HEK293 (cell line): ENCODE measurements around the gene TANC1.

Experiments used
- CTCF ChIA-PET: fragments of 350-600 bp; formaldehyde crosslinking; extraction: SDS; loops from one replicate; lab custom pipeline; 2021; ENCODE audit warnings: antibody characterized with exemption; lab: Yijun Ruan, JAX
- POLR2A ChIA-PET: fragments of 300-600 bp; formaldehyde crosslinking; extraction: SDS; loops from one replicate; lab custom pipeline; 2020; ENCODE audit warnings: antibody characterized with exemption, inconsistent platforms; lab: Yijun Ruan, JAX
- H3K27ac ChIP-seq: fragments of 200-500 bp; sonication (Bioruptor generic); 2 replicates; pipeline ENCODE4 v1.5.1; 2014; ENCODE audit warnings: low read depth, low read length, control low read depth, inconsistent platforms; ENCODE audit errors: extremely low read depth
- H3K36me3 ChIP-seq, 2 experiments: fragments of 200-500 bp in 1 of 2; sonication (Bioruptor generic) in 1 of 2; 1 replicate in 1 of 2; 2 replicates in 1 of 2; pipeline ENCODE4 v1.5.1; 2014 to 2017; ENCODE audit warnings: inconsistent platforms in 2 of 2, low read length in 2 of 2; ENCODE audit not compliant: control insufficient read depth in 2 of 2, insufficient read depth in 1 of 2
- H3K4me1 ChIP-seq: fragments of 200-500 bp; sonication (Bioruptor generic); 2 replicates; pipeline ENCODE4 v1.5.1; 2014; ENCODE audit warnings: mild to moderate bottlenecking, low read length, inconsistent platforms; ENCODE audit not compliant: control insufficient read depth, insufficient read depth
- H3K4me3 ChIP-seq: 2 replicates; pipeline ENCODE4 v1.5.1; 2011; ENCODE audit warnings: low read depth, mild to moderate bottlenecking, control low read depth, low read length, moderate library complexity
- H3K9me3 ChIP-seq: fragments of 200-500 bp; sonication (Bioruptor generic); 2 replicates; pipeline ENCODE4 v1.5.1; 2014; ENCODE audit warnings: low read depth, low read length, inconsistent platforms; ENCODE audit not compliant: control insufficient read depth, insufficient read depth
- ATF2 ChIP-seq: fragments of 450-650 bp; formaldehyde crosslinking; IDR thresholded peaks from 2 replicates; pipeline ENCODE4 v1.5.1; 2016; ENCODE audit warnings: missing biosample characterization, missing genetic modification characterization, low read depth
- HIC1 ChIP-seq: fragments of 450-650 bp; formaldehyde crosslinking; IDR thresholded peaks from 2 replicates; pipeline ENCODE4 v1.5.1; 2016; ENCODE audit warnings: missing biosample characterization, missing genetic modification characterization
- KLF1 ChIP-seq: fragments of 450-650 bp; formaldehyde crosslinking; IDR thresholded peaks from 2 replicates; pipeline ENCODE4 v1.5.1; 2016; ENCODE audit warnings: missing biosample characterization, missing genetic modification characterization
- KLF8 ChIP-seq: fragments of 450-650 bp; formaldehyde crosslinking; IDR thresholded peaks from 2 replicates; pipeline ENCODE4 v1.5.1; 2016; ENCODE audit warnings: missing biosample characterization, missing genetic modification characterization
- PATZ1 ChIP-seq: fragments of 450-650 bp; formaldehyde crosslinking; IDR thresholded peaks from 2 replicates; pipeline ENCODE4 v1.5.1; 2016; ENCODE audit warnings: missing biosample characterization, missing genetic modification characterization
- YY1 ChIP-seq: fragments of 450-650 bp; formaldehyde crosslinking; IDR thresholded peaks from 2 replicates; pipeline ENCODE4 v1.5.1; 2018; ENCODE audit warnings: missing biosample characterization, missing genetic modification characterization
- ZBTB26 ChIP-seq: fragments of 450-650 bp; formaldehyde crosslinking; optimal IDR thresholded peaks from 2 replicates; pipeline ENCODE3; 2016; ENCODE audit warnings: missing biosample characterization, mild to moderate bottlenecking, missing genetic modification characterization
- ZNF10 ChIP-seq: fragments of 450-650 bp; formaldehyde crosslinking; IDR thresholded peaks from 2 replicates; pipeline ENCODE4 v1.5.1; 2017; ENCODE audit warnings: missing biosample characterization, missing genetic modification characterization
- ZNF174 ChIP-seq: fragments of 450-650 bp; formaldehyde crosslinking; IDR thresholded peaks from 2 replicates; pipeline ENCODE4 v1.5.0; 2017; ENCODE audit warnings: missing biosample characterization, mild to moderate bottlenecking, missing genetic modification characterization
- ZNF2 ChIP-seq: fragments of 450-650 bp; formaldehyde crosslinking; IDR thresholded peaks from 2 replicates; pipeline ENCODE4 v1.5.1; 2016; ENCODE audit warnings: missing biosample characterization, missing genetic modification characterization
- ZNF23 ChIP-seq: fragments of 450-650 bp; formaldehyde crosslinking; IDR thresholded peaks from 2 replicates; pipeline ENCODE4 v1.5.1; 2016; ENCODE audit warnings: missing biosample characterization, missing genetic modification characterization, borderline replicate concordance
- ZNF391 ChIP-seq: fragments of 450-650 bp; formaldehyde crosslinking; IDR thresholded peaks from 2 replicates; pipeline ENCODE4 v1.5.1; 2016; ENCODE audit warnings: low read depth, missing biosample characterization, missing genetic modification characterization, borderline replicate concordance
- ZNF514 ChIP-seq: fragments of 450-650 bp; formaldehyde crosslinking; IDR thresholded peaks from 2 replicates; pipeline ENCODE4 v1.5.1; 2016; ENCODE audit warnings: missing biosample characterization, missing genetic modification characterization
- ZNF529 ChIP-seq: fragments of 450-650 bp; formaldehyde crosslinking; IDR thresholded peaks from 2 replicates; pipeline ENCODE4 v1.5.1; 2017; ENCODE audit warnings: missing genetic modification characterization, missing biosample characterization; ENCODE audit not compliant: insufficient replicate concordance
- ZNF560 ChIP-seq: fragments of 450-650 bp; formaldehyde crosslinking; IDR thresholded peaks from 2 replicates; pipeline ENCODE4 v1.5.1; 2017; ENCODE audit warnings: missing biosample characterization, missing genetic modification characterization, borderline replicate concordance
- ZNF600 ChIP-seq: fragments of 450-650 bp; formaldehyde crosslinking; IDR thresholded peaks from 2 replicates; pipeline ENCODE4 v1.5.1; 2016; ENCODE audit warnings: missing biosample characterization, missing genetic modification characterization
- ZNF629 ChIP-seq: fragments of 450-650 bp; formaldehyde crosslinking; IDR thresholded peaks from 2 replicates; pipeline ENCODE4 v1.5.1; 2017; ENCODE audit warnings: missing biosample characterization, missing genetic modification characterization
- ZNF670 ChIP-seq: fragments of 450-650 bp; formaldehyde crosslinking; IDR thresholded peaks from 2 replicates; pipeline ENCODE4 v1.5.1; 2016; ENCODE audit warnings: missing biosample characterization, missing genetic modification characterization, low read depth
- ZNF704 ChIP-seq: fragments of 450-650 bp; formaldehyde crosslinking; IDR thresholded peaks from 2 replicates; pipeline ENCODE4 v1.5.1; 2016; ENCODE audit warnings: missing biosample characterization, missing genetic modification characterization
- ZNF785 ChIP-seq: fragments of 450-650 bp; formaldehyde crosslinking; IDR thresholded peaks from 2 replicates; pipeline ENCODE4 v1.5.1; 2016; ENCODE audit warnings: missing biosample characterization, missing genetic modification characterization
- ZNF791 ChIP-seq: fragments of 450-650 bp; formaldehyde crosslinking; IDR thresholded peaks from 2 replicates; pipeline ENCODE4 v1.5.1; 2016; ENCODE audit warnings: missing biosample characterization, missing genetic modification characterization
- ZXDB ChIP-seq: fragments of 450-650 bp; formaldehyde crosslinking; IDR thresholded peaks from 2 replicates; pipeline ENCODE4 v1.5.1; 2016; ENCODE audit warnings: missing biosample characterization, missing genetic modification characterization

Gene TANC1

GRCh38 chr2:159154366-159154765 is 185.9 kb downstream of the TANC1 start:
- H3K9me3 ChIP-seq = no peaks in the 10 kb centered on the region
- POLR2A ChIA-PET = no interaction called here
- no peak for TF ChIP-seq PATZ1
- no peak for TF ChIP-seq ZNF704 (tag by site-specific recombination)
- no peak for TF ChIP-seq ZNF23 (tag by site-specific recombination)
- TF ChIP-seq HIC1 (tag by site-specific recombination) = no peak
- TF ChIP-seq ATF2 (tag by site-specific recombination) = no peak
- TF ChIP-seq, all 188 proteins: peak for 0
- Histone ChIP-seq H3K4me3 (no peak overlapping the region), H3K27ac (no peak overlapping the region), H3K4me1 (peaks cover 6% of the 10 kb centered on the region; the same call in 1 of the 2 replicates), H3K36me3 (peaks cover 10 to 32% of the 10 kb centered on the region in 2 experiments)
- CTCF ChIA-PET = interaction anchor here (0.7 to 1.4 kb wide), 3 partner anchors 11 to 718 kb away, joined by 3 to 8 read pairs (median 3); no protein-coding TSS in a partner anchor

- Histone ChIP-seq H3K36me3 (peaks cover 10 to 31% of the 10 kb centered on the region in 2 experiments), H3K9me3 (no peaks in the 10 kb centered on the region), H3K27ac (no peak overlapping the region), H3K4me3 (no peak overlapping the region), H3K4me1 (peaks cover 6% of the 10 kb centered on the region; the same call in 1 of the 2 replicates)
- TF ChIP-seq ZNF514 (tag by site-specific recombination) = no peak
- no peak for TF ChIP-seq HIC1 (tag by site-specific recombination)
- no peak for TF ChIP-seq ZNF629 (tag by site-specific recombination)
- no peak for TF ChIP-seq ZXDB
- TF ChIP-seq ZNF600 (tag by site-specific recombination) = no peak
- no peak for TF ChIP-seq ZNF560
- TF ChIP-seq ZNF391 = no peak
- no peak for TF ChIP-seq ZNF10 (tag by site-specific recombination)
- no peak for TF ChIP-seq ZNF785 (tag by site-specific recombination)
- TF ChIP-seq ZNF2 = no peak
- no peak for TF ChIP-seq ZNF529 (tag by site-specific recombination)
- TF ChIP-seq KLF1 (tag by site-specific recombination) = no peak
- no peak for TF ChIP-seq ZBTB26 (tag by site-specific recombination)
- no peak for TF ChIP-seq ZNF791 (tag by site-specific recombination)
- TF ChIP-seq ZNF670 (tag by site-specific recombination) = no peak
- no peak for TF ChIP-seq KLF8
- no peak for TF ChIP-seq YY1 (tag by site-specific recombination)
- no peak for TF ChIP-seq ZNF174 (tag by site-specific recombination)
- POLR2A ChIA-PET = no interaction called here
- CTCF ChIA-PET = interaction anchor here (0.7 to 1.4 kb wide), 4 partner anchors 10 to 1132 kb away, joined by 3 to 8 read pairs (median 4); no protein-coding TSS in a partner anchor
Observed at GRCh38 chr2:159155320-159155719, 186.9 kb downstream of the TANC1 start.
